ENCODE data around the gene SHOC2. TPM values are rescaled to one million over a fixed set of nuclear protein-coding genes. Genes with fewer than 3 reads are reported as not detected.

SHOC2 gene
- total RNA-seq, 1 donor from 2014 or later = 40.4 TPM

- no peak overlapping the region for H3K27ac Mint-ChIP-seq
- no peak for DNase-seq (ENCODE audit: low spot score in 2 of 2, unreplicated experiment in 2 of 2)
- no peaks in the 10 kb centered on the region for H3K27me3 Mint-ChIP-seq (ENCODE audit: low read depth)
- peaks cover 32% of the 10 kb centered on the region for H3K36me3 Mint-ChIP-seq
- TF ChIP-seq CTCF (IDR thresholded peaks at IDR 0.05; ENCODE audit: unreplicated experiment) = no peak
- H3K4me1 Mint-ChIP-seq = peaks cover 4% of the 10 kb centered on the region
- peaks cover 18% of the 10 kb centered on the region for H3K9me3 Mint-ChIP-seq
- no peak overlapping the region for H3K4me3 Mint-ChIP-seq
These were observed 98.6 kb downstream of the SHOC2 start for GRCh38 chr10:111018021-111018420.

GRCh38 chr10:111023060-111023459, 103.7 kb downstream of the SHOC2 start:
- H3K4me1 Mint-ChIP-seq = no peaks in the 10 kb centered on the region
- H3K27ac Mint-ChIP-seq = no peak overlapping the region
- TF ChIP-seq CTCF (IDR thresholded peaks at IDR 0.05; ENCODE audit: unreplicated experiment) = no peak
- peaks cover 51% of the 10 kb centered on the region for H3K36me3 Mint-ChIP-seq
- peaks cover 61% of the 10 kb centered on the region for H3K9me3 Mint-ChIP-seq
- H3K4me3 Mint-ChIP-seq = no peak overlapping the region
- no peak for DNase-seq (ENCODE audit: low spot score in 2 of 2, unreplicated experiment in 2 of 2)
- no peaks in the 10 kb centered on the region for H3K27me3 Mint-ChIP-seq (ENCODE audit: low read depth)

GRCh38 chr10:111030042-111030750, 110.8 kb downstream of the SHOC2 start:
- H3K9me3 Mint-ChIP-seq = peaks cover 75% of the 10 kb centered on the region
- no peak for DNase-seq (ENCODE audit: low spot score in 2 of 2, unreplicated experiment in 2 of 2)
- H3K27me3 Mint-ChIP-seq (ENCODE audit: low read depth) = no peaks in the 10 kb centered on the region
- no peaks in the 10 kb centered on the region for H3K4me1 Mint-ChIP-seq
- H3K36me3 Mint-ChIP-seq = peaks cover 36% of the 10 kb centered on the region
- H3K4me3 Mint-ChIP-seq = no peak overlapping the region
- H3K27ac Mint-ChIP-seq = no peak overlapping the region
- no peak for TF ChIP-seq CTCF (IDR thresholded peaks at IDR 0.05; ENCODE audit: unreplicated experiment)

GRCh38 chr10:111034598-111035310, 115.3 kb downstream of the SHOC2 start:
- peaks cover 53% of the 10 kb centered on the region for H3K9me3 Mint-ChIP-seq
- H3K27me3 Mint-ChIP-seq (ENCODE audit: low read depth) = no peaks in the 10 kb centered on the region
- H3K36me3 Mint-ChIP-seq = peaks cover 21% of the 10 kb centered on the region
- no peak for DNase-seq (ENCODE audit: low spot score in 2 of 2, unreplicated experiment in 2 of 2)
- no peaks in the 10 kb centered on the region for H3K4me1 Mint-ChIP-seq
- no peak overlapping the region for H3K4me3 Mint-ChIP-seq
- no peak for TF ChIP-seq CTCF (IDR thresholded peaks at IDR 0.05; ENCODE audit: unreplicated experiment)
- no peak overlapping the region for H3K27ac Mint-ChIP-seq

- Mint-ChIP-seq H3K4me3 (no peak overlapping the region), H3K36me3 (peaks cover 20% of the 10 kb centered on the region), H3K4me1 (no peaks in the 10 kb centered on the region), H3K9me3 (peaks cover 49% of the 10 kb centered on the region), H3K27me3 (ENCODE audit: low read depth) (no peaks in the 10 kb centered on the region), H3K27ac (no peak overlapping the region)
- TF ChIP-seq CTCF (IDR thresholded peaks at IDR 0.05; ENCODE audit: unreplicated experiment) = no peak
- DNase-seq (ENCODE audit: low spot score in 2 of 2, unreplicated experiment in 2 of 2) = no peak
These were observed 116.1 kb downstream of the SHOC2 start for GRCh38 chr10:111035542-111035941.
